Neural cell (in vitro differentiated cells): ENCODE measurements around the gene PDIA6.

ENCODE experiments used
- EP300 ChIP-seq: fragments of 450-650 bp; conservative IDR thresholded peaks from 2 replicates; pipeline ENCODE4 v1.6.1; 2014; ENCODE audit warnings: antibody characterized with exemption, mild to moderate bottlenecking, moderate library complexity; ENCODE audit not compliant: poor library complexity, severe bottlenecking
- EZH2 ChIP-seq: fragments of 200-600, 300-800 bp; shearing (Covaris generic), sonication (generic); IDR thresholded peaks from 2 replicates; pipeline ENCODE4 v1.6.1; 2014; ENCODE audit warnings: antibody characterized with exemption, low read length, borderline replicate concordance, mild to moderate bottlenecking; ENCODE audit not compliant: insufficient read depth, poor library complexity, severe bottlenecking
- MXI1 ChIP-seq: fragments of 450-650 bp; conservative IDR thresholded peaks from 2 replicates; pipeline ENCODE4 v1.6.1; 2014; ENCODE audit warnings: antibody characterized with exemption, mild to moderate bottlenecking; ENCODE audit not compliant: poor library complexity, severe bottlenecking
- POLR2AphosphoS5 ChIP-seq: IDR thresholded peaks from 2 replicates; pipeline ENCODE4 v1.6.1; 2012
- SMC3 ChIP-seq: fragments of 450-650 bp; conservative IDR thresholded peaks from 2 replicates; pipeline ENCODE4 v1.6.1; 2014; ENCODE audit warnings: antibody characterized with exemption, mild to moderate bottlenecking, moderate library complexity; ENCODE audit not compliant: poor library complexity
- TF ChIP-seq, protein P1 (sequence below): fragments of 450-650 bp; IDR thresholded peaks from 2 replicates; pipeline ENCODE4 v1.5.1; 2014; ENCODE audit warnings: antibody characterized with exemption, mild to moderate bottlenecking, moderate library complexity; ENCODE audit not compliant: poor library complexity, severe bottlenecking
- TF ChIP-seq, protein P2 (sequence below): IDR thresholded peaks from 2 replicates; pipeline ENCODE4 v1.6.1; 2012; ENCODE audit warnings: borderline replicate concordance

DNA sequence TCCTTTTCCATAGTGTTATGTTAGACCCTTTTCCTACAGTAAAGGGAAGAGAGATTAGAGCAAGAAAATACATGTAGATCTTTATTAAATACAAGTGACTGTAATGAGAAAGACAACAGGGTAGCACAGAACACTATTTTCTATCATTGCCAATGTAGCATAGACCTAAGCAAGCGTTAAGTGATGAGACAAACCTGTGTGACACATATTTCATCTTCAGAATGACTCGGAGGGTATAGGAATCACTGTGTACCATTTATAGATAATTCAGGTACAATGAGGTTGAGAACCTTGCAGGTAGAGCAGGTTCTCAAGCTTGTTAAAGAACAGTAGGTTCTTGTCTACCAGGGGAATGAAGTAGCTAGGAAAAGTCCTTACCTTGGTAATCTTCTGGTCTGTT, 15.9 kb downstream of the PDIA6 start:
- TF ChIP-seq MXI1 (no peak), EP300 (no peak), SMC3 (no peak), POLR2AphosphoS5 (no peak), EZH2 (no peak)
- TF ChIP-seq, protein P1, sequence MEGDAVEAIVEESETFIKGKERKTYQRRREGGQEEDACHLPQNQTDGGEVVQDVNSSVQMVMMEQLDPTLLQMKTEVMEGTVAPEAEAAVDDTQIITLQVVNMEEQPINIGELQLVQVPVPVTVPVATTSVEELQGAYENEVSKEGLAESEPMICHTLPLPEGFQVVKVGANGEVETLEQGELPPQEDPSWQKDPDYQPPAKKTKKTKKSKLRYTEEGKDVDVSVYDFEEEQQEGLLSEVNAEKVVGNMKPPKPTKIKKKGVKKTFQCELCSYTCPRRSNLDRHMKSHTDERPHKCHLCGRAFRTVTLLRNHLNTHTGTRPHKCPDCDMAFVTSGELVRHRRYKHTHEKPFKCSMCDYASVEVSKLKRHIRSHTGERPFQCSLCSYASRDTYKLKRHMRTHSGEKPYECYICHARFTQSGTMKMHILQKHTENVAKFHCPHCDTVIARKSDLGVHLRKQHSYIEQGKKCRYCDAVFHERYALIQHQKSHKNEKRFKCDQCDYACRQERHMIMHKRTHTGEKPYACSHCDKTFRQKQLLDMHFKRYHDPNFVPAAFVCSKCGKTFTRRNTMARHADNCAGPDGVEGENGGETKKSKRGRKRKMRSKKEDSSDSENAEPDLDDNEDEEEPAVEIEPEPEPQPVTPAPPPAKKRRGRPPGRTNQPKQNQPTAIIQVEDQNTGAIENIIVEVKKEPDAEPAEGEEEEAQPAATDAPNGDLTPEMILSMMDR, result no peak
- TF ChIP-seq, protein P2, sequence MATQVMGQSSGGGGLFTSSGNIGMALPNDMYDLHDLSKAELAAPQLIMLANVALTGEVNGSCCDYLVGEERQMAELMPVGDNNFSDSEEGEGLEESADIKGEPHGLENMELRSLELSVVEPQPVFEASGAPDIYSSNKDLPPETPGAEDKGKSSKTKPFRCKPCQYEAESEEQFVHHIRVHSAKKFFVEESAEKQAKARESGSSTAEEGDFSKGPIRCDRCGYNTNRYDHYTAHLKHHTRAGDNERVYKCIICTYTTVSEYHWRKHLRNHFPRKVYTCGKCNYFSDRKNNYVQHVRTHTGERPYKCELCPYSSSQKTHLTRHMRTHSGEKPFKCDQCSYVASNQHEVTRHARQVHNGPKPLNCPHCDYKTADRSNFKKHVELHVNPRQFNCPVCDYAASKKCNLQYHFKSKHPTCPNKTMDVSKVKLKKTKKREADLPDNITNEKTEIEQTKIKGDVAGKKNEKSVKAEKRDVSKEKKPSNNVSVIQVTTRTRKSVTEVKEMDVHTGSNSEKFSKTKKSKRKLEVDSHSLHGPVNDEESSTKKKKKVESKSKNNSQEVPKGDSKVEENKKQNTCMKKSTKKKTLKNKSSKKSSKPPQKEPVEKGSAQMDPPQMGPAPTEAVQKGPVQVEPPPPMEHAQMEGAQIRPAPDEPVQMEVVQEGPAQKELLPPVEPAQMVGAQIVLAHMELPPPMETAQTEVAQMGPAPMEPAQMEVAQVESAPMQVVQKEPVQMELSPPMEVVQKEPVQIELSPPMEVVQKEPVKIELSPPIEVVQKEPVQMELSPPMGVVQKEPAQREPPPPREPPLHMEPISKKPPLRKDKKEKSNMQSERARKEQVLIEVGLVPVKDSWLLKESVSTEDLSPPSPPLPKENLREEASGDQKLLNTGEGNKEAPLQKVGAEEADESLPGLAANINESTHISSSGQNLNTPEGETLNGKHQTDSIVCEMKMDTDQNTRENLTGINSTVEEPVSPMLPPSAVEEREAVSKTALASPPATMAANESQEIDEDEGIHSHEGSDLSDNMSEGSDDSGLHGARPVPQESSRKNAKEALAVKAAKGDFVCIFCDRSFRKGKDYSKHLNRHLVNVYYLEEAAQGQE, result no peak
